Neural cell (in vitro differentiated cells): Measurements from ENCODE around the gene ZNF768. TPM values are rescaled to one million over a fixed set of nuclear protein-coding genes. Genes with fewer than 3 reads are reported as not detected.

ENCODE experiments used
- H2AFZ ChIP-seq: fragments of 200-600, 300-800 bp; sonication (generic), shearing (Covaris generic); 2 replicates; pipeline ENCODE4 v1.6.0; 2014; ENCODE audit warnings: low read depth, mild to moderate bottlenecking, antibody characterized with exemption, low read length, moderate library complexity
- H3F3A ChIP-seq: fragments of 200-600 bp; shearing (Covaris generic); 2 replicates; pipeline ENCODE4 v1.6.1; 2016; ENCODE audit warnings: mild to moderate bottlenecking, moderate library complexity, mixed read lengths, antibody characterized with exemption, low read length; ENCODE audit not compliant: insufficient read depth, poor library complexity, severe bottlenecking
- H3K27ac ChIP-seq: fragments of 200-600, 300-800 bp; sonication (generic), shearing (Covaris generic); 2 replicates; pipeline ENCODE4 v1.5.1; 2014; ENCODE audit warnings: mild to moderate bottlenecking, low read length, moderate library complexity
- H3K27me3 ChIP-seq: fragments of 300-800, 200-600 bp; sonication (generic), shearing (Covaris generic); 2 replicates; pipeline ENCODE4 v1.6.0; 2014; ENCODE audit warnings: mild to moderate bottlenecking, low read depth, low read length, moderate library complexity; ENCODE audit not compliant: insufficient read depth
- H3K36me3 ChIP-seq: fragments of 300-800, 200-600 bp; sonication (generic), shearing (Covaris generic); 2 replicates; pipeline ENCODE4 v1.5.1; 2014; ENCODE audit warnings: mild to moderate bottlenecking, antibody characterized with exemption, low read length, moderate library complexity; ENCODE audit not compliant: insufficient read depth
- H3K4me2 ChIP-seq: fragments of 300-800, 200-600 bp; sonication (generic), shearing (Covaris generic); 2 replicates; pipeline ENCODE4 v1.6.0; 2014; ENCODE audit warnings: mild to moderate bottlenecking, low read length
- H3K4me3 ChIP-seq: fragments of 300-800, 200-600 bp; sonication (generic), shearing (Covaris generic); 2 replicates; pipeline ENCODE4 v1.5.1; 2014; ENCODE audit warnings: mild to moderate bottlenecking, low read length, moderate library complexity
- H3K79me2 ChIP-seq: fragments of 200-600 bp; shearing (Covaris generic); replicated peaks from 2 replicates; pipeline ENCODE4 v1.6.0; 2014; ENCODE audit warnings: mild to moderate bottlenecking, low read length, moderate library complexity; ENCODE audit not compliant: insufficient read depth
- H3K9ac ChIP-seq: fragments of 300-800, 200-600 bp; sonication (generic), shearing (Covaris generic); 2 replicates; pipeline ENCODE4 v1.6.1; 2016; ENCODE audit warnings: mild to moderate bottlenecking, low read length, mixed read lengths
- H3K9me2 ChIP-seq: fragments of 200-600 bp; shearing (Covaris generic); 2 replicates; pipeline ENCODE4 v1.6.1; 2016; ENCODE audit warnings: mild to moderate bottlenecking, low read length, mixed read lengths; ENCODE audit not compliant: insufficient read depth
- H3K9me3 ChIP-seq: fragments of 200-600, 300-800 bp; sonication (generic), shearing (Covaris generic); 2 replicates; pipeline ENCODE4 v1.6.1; 2016; ENCODE audit warnings: mild to moderate bottlenecking, mixed run types, low read length, moderate library complexity, mixed read lengths
- H4K20me1 ChIP-seq: fragments of 200-600 bp; shearing (Covaris generic); 2 replicates; pipeline ENCODE4 v1.6.1; 2016; ENCODE audit warnings: mild to moderate bottlenecking, mixed run types; ENCODE audit not compliant: insufficient read depth
- CTCF ChIP-seq: fragments of 450-650 bp; IDR thresholded peaks from 2 replicates; pipeline ENCODE4 v1.5.1; 2014; ENCODE audit warnings: antibody characterized with exemption, mild to moderate bottlenecking, moderate library complexity; ENCODE audit not compliant: poor library complexity, severe bottlenecking
- EP300 ChIP-seq: fragments of 450-650 bp; conservative IDR thresholded peaks from 2 replicates; pipeline ENCODE4 v1.6.1; 2014; ENCODE audit warnings: antibody characterized with exemption, mild to moderate bottlenecking, moderate library complexity; ENCODE audit not compliant: poor library complexity, severe bottlenecking
- EZH2 ChIP-seq: fragments of 200-600, 300-800 bp; shearing (Covaris generic), sonication (generic); IDR thresholded peaks from 2 replicates; pipeline ENCODE4 v1.6.1; 2014; ENCODE audit warnings: antibody characterized with exemption, low read length, borderline replicate concordance, mild to moderate bottlenecking; ENCODE audit not compliant: insufficient read depth, poor library complexity, severe bottlenecking
- MXI1 ChIP-seq: fragments of 450-650 bp; conservative IDR thresholded peaks from 2 replicates; pipeline ENCODE4 v1.6.1; 2014; ENCODE audit warnings: antibody characterized with exemption, mild to moderate bottlenecking; ENCODE audit not compliant: poor library complexity, severe bottlenecking
- POLR2AphosphoS5 ChIP-seq: IDR thresholded peaks from 2 replicates; pipeline ENCODE4 v1.6.1; 2012
- RAD21 ChIP-seq: fragments of 450-650 bp; conservative IDR thresholded peaks from 2 replicates; pipeline ENCODE4 v1.6.1; 2014; ENCODE audit warnings: antibody characterized with exemption, mild to moderate bottlenecking, moderate library complexity
- SMC3 ChIP-seq: fragments of 450-650 bp; conservative IDR thresholded peaks from 2 replicates; pipeline ENCODE4 v1.6.1; 2014; ENCODE audit warnings: antibody characterized with exemption, mild to moderate bottlenecking, moderate library complexity; ENCODE audit not compliant: poor library complexity
- TAF1 ChIP-seq: IDR thresholded peaks from 2 replicates; pipeline ENCODE4 v1.6.1; 2012; ENCODE audit warnings: low read depth
- polyA plus RNA-seq: library from polyadenylated mRNA; depleted of rRNA; stranded (reverse); fragments of >200 nt; gene quantifications from 2 replicates; pipeline ENCODE4 v1.2.3, GENCODE V29; 2014
- TF ChIP-seq, protein P1 (sequence below): IDR thresholded peaks from 2 replicates; pipeline ENCODE4 v1.6.1; 2012; ENCODE audit warnings: borderline replicate concordance

The ZNF768 gene
- polyA plus RNA-seq, 1 donor from 2014 or later: 54.4 TPM

- TF ChIP-seq RAD21 (no peak), CTCF (no peak), POLR2AphosphoS5 (no peak), EZH2 (no peak), EP300 (no peak), MXI1 (no peak), SMC3 (no peak), TAF1 (no peak)
- TF ChIP-seq, protein P1, sequence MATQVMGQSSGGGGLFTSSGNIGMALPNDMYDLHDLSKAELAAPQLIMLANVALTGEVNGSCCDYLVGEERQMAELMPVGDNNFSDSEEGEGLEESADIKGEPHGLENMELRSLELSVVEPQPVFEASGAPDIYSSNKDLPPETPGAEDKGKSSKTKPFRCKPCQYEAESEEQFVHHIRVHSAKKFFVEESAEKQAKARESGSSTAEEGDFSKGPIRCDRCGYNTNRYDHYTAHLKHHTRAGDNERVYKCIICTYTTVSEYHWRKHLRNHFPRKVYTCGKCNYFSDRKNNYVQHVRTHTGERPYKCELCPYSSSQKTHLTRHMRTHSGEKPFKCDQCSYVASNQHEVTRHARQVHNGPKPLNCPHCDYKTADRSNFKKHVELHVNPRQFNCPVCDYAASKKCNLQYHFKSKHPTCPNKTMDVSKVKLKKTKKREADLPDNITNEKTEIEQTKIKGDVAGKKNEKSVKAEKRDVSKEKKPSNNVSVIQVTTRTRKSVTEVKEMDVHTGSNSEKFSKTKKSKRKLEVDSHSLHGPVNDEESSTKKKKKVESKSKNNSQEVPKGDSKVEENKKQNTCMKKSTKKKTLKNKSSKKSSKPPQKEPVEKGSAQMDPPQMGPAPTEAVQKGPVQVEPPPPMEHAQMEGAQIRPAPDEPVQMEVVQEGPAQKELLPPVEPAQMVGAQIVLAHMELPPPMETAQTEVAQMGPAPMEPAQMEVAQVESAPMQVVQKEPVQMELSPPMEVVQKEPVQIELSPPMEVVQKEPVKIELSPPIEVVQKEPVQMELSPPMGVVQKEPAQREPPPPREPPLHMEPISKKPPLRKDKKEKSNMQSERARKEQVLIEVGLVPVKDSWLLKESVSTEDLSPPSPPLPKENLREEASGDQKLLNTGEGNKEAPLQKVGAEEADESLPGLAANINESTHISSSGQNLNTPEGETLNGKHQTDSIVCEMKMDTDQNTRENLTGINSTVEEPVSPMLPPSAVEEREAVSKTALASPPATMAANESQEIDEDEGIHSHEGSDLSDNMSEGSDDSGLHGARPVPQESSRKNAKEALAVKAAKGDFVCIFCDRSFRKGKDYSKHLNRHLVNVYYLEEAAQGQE: no peak
- no peak overlapping the region for H3K9ac ChIP-seq
- no peak overlapping the region for H3K4me2 ChIP-seq
Measured at GRCh38 chr16:30491744-30492308, 34.5 kb downstream of the ZNF768 start.

DNA sequence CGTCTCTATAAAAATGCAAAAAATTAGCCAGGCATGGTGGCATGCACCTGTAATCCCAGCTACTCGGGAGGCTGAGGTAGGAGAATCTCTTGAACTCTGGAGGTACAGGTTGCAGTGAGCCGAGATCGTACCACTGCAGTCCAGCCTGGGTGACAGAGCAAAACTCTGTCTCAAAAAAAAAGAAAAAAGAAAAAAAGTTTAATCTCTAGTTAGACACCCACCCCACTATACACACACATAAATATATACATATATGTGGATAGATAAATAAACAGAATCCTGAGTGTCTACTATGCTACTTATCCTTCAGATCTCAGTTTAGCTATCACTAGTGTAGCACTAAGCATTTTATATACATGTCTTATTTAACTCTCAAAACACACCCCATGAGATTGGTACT, 35.1 kb downstream of the ZNF768 start:
- Histone ChIP-seq H3K4me3 (no peak overlapping the region), H2AFZ (no peak overlapping the region), H3K9me2 (no peaks in the 10 kb centered on the region), H3K9me3 (no peaks in the 10 kb centered on the region), H3F3A (no peaks in the 10 kb centered on the region), H3K4me2 (no peak overlapping the region), H3K36me3 (no peaks in the 10 kb centered on the region), H3K27ac (no peak overlapping the region), H3K79me2 (no peaks in the 10 kb centered on the region), H4K20me1 (no peaks in the 10 kb centered on the region), H3K9ac (no peak overlapping the region), H3K27me3 (no peaks in the 10 kb centered on the region)
- TF ChIP-seq CTCF: no peak
- TF ChIP-seq, protein P1: no peak
- no peak for TF ChIP-seq MXI1
- no peak for TF ChIP-seq RAD21
- TF ChIP-seq POLR2AphosphoS5: no peak
- TF ChIP-seq SMC3: no peak
- TF ChIP-seq EZH2: no peak
- no peak for TF ChIP-seq TAF1
- TF ChIP-seq EP300: no peak

More at GRCh38 chr16:30491744-30492308, 34.5 kb downstream of the ZNF768 start:
- H3K27ac ChIP-seq: no peak overlapping the region
- no peaks in the 10 kb centered on the region for H3K9me2 ChIP-seq
- H3K27me3 ChIP-seq: no peaks in the 10 kb centered on the region
- no peaks in the 10 kb centered on the region for H3K79me2 ChIP-seq
- H3K9me3 ChIP-seq: no peaks in the 10 kb centered on the region
- no peaks in the 10 kb centered on the region for H3F3A ChIP-seq
- no peaks in the 10 kb centered on the region for H3K36me3 ChIP-seq
- no peak overlapping the region for H3K4me3 ChIP-seq
- H4K20me1 ChIP-seq: no peaks in the 10 kb centered on the region
- no peak overlapping the region for H2AFZ ChIP-seq
